GM12872 (cell line): ENCODE results near the gene GRK3.
A peak's percentile ranks its signal among the peaks of the same experiment; 100 is the strongest.

Experiments used
- TF ChIP-seq, protein P1 (sequence below): IDR thresholded peaks from 3 replicates; pipeline ENCODE4 v1.5.1; 2011; ENCODE audit warnings: low read depth, mild to moderate bottlenecking, low read length, moderate library complexity; ENCODE audit not compliant: insufficient read depth

GRK3 gene

GRCh38 chr22:25698978-25699377, 134.5 kb downstream of the GRK3 start:
- TF ChIP-seq, protein P1, sequence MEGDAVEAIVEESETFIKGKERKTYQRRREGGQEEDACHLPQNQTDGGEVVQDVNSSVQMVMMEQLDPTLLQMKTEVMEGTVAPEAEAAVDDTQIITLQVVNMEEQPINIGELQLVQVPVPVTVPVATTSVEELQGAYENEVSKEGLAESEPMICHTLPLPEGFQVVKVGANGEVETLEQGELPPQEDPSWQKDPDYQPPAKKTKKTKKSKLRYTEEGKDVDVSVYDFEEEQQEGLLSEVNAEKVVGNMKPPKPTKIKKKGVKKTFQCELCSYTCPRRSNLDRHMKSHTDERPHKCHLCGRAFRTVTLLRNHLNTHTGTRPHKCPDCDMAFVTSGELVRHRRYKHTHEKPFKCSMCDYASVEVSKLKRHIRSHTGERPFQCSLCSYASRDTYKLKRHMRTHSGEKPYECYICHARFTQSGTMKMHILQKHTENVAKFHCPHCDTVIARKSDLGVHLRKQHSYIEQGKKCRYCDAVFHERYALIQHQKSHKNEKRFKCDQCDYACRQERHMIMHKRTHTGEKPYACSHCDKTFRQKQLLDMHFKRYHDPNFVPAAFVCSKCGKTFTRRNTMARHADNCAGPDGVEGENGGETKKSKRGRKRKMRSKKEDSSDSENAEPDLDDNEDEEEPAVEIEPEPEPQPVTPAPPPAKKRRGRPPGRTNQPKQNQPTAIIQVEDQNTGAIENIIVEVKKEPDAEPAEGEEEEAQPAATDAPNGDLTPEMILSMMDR: no peak

- TF ChIP-seq, protein P1: no peak
These were observed 136.7 kb downstream of the GRK3 start for GRCh38 chr22:25701056-25701780.

- TF ChIP-seq, protein P1: peak; percentile 28; the same call in 1 of the 3 replicates
These were observed 137.6 kb downstream of the GRK3 start for GRCh38 chr22:25702040-25702439.

GRCh38 chr22:25702571-25703167, 138.2 kb downstream of the GRK3 start:
- TF ChIP-seq, protein P1: no peak

GRCh38 chr22:25704701-25705100, 140.2 kb downstream of the GRK3 start:
- TF ChIP-seq, protein P1: no peak

DNA sequence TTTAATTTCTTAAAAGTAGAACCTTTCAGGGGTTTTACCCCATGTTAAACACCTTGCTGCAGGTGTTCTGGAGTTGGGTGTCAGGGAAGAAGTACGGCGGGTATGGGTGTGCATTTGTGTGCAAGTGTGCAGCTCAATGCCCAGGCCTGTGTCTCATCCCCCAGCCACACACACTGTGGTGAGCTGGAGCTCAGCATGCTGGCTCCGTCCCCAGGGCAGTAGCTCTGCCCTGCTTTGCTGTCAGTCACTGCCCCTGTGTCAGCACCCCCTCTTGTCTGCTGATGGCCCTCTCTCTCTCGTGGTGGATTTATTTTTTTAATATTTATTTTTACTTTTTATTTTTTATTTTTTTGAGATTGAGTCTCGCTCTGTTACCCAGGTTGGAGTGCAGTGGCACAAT, 141.7 kb downstream of the GRK3 start:
- TF ChIP-seq, protein P1: no peak

DNA sequence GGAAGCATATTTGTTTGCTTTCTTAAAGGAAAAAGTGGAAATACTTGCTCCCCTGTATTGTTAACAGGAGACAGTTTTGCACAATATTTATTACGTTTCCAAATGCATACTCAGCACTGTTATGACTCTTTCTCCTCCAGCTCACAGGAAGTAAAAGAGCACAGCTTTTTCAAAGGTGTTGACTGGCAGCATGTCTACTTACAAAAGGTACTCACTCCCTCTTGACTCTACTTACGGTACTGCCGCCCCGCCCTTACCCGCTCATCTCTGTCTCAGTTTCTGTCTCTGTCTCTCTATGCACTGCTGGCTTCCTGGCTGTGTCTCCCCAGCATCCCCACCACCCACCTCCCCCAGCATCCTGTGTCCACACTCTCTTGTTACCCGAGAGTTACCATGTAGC, 145.3 kb downstream of the GRK3 start:
- TF ChIP-seq, protein P1: no peak
